H1 (cell line): ENCODE results near the gene COCH. TPM values are rescaled to one million over a fixed set of nuclear protein-coding genes. Genes with fewer than 3 reads are reported as not detected.

Experiments
- CTBP2 ChIP-seq: IDR thresholded peaks from 2 replicates; pipeline ENCODE4 v1.7.0; 2011; ENCODE audit warnings: borderline replicate concordance, mild to moderate bottlenecking, moderate library complexity, mixed read lengths, low read length; ENCODE audit not compliant: insufficient read depth, insufficient read length
- CTCF ChIP-seq, 3 experiments: IDR thresholded peaks; 1 replicate in 2 of 3; 2 replicates in 1 of 3; pipeline versions ENCODE4 v1.5.1 to v1.6.1; 2011; ENCODE audit warnings: low read length in 3 of 3, mild to moderate bottlenecking in 3 of 3, inconsistent platforms in 2 of 3, low read depth in 1 of 3, moderate library complexity in 1 of 3; ENCODE audit not compliant: insufficient read depth in 1 of 3; ENCODE audit errors: control extremely low read depth in 1 of 3
- E2F6 ChIP-seq: IDR thresholded peaks from 2 replicates; pipeline ENCODE4 v1.6.1; 2012; ENCODE audit warnings: inconsistent platforms
- GTF2F1 ChIP-seq: IDR thresholded peaks from 2 replicates; pipeline ENCODE4 v1.6.1; 2012; ENCODE audit warnings: low read depth, low read length, improper control_type of control experiment, borderline replicate concordance
- HDAC6 ChIP-seq: IDR thresholded peaks from one replicate; pipeline ENCODE4 v1.7.1; 2012; ENCODE audit warnings: low read depth, mild to moderate bottlenecking, inconsistent platforms, low read length, moderate library complexity
- JUND ChIP-seq: IDR thresholded peaks from 2 replicates; pipeline ENCODE4 v1.6.1; 2011; ENCODE audit warnings: mild to moderate bottlenecking, improper control_type of control experiment, low read length
- KDM5A ChIP-seq: fragments of 200-600 bp; IDR thresholded peaks from 2 replicates; pipeline ENCODE4 v1.7.1; 2012; ENCODE audit warnings: mild to moderate bottlenecking, low read length, inconsistent platforms, mixed read lengths
- MAFK ChIP-seq: IDR thresholded peaks from 2 replicates; pipeline ENCODE4 v1.6.1; 2012; ENCODE audit warnings: low read depth, mild to moderate bottlenecking, improper control_type of control experiment, low read length
- POLR2A ChIP-seq, 2 experiments: IDR thresholded peaks; 1 replicate in 1 of 2; 2 replicates in 1 of 2; pipeline ENCODE4 v1.6.1; 2011; ENCODE audit warnings: low read depth in 2 of 2, low read length in 2 of 2, mild to moderate bottlenecking in 2 of 2; ENCODE audit errors: control extremely low read depth in 1 of 2
- POLR2AphosphoS5 ChIP-seq: IDR thresholded peaks from 2 replicates; pipeline ENCODE4 v1.6.1; 2011; ENCODE audit warnings: low read depth, low read length
- RFX5 ChIP-seq: IDR thresholded peaks from 2 replicates; pipeline ENCODE4 v1.6.1; 2011; ENCODE audit warnings: low read depth, low read length, improper control_type of control experiment, borderline replicate concordance
- SAP30 ChIP-seq: fragments of 300-600 bp; sonication (generic); IDR thresholded peaks from 2 replicates; pipeline ENCODE4 v1.7.1; 2012; ENCODE audit warnings: low read length, moderate library complexity, mild to moderate bottlenecking, inconsistent platforms; ENCODE audit not compliant: insufficient read depth, insufficient replicate concordance
- SIRT6 ChIP-seq: IDR thresholded peaks from one replicate; pipeline ENCODE4 v1.7.1; 2012; ENCODE audit warnings: low read length, inconsistent platforms
- SP2 ChIP-seq: IDR thresholded peaks from 2 replicates; pipeline ENCODE4 v1.6.1; 2012; ENCODE audit warnings: mild to moderate bottlenecking, low read length, inconsistent platforms
- SP4 ChIP-seq: IDR thresholded peaks from 2 replicates; pipeline ENCODE4 v1.6.1; 2012; ENCODE audit warnings: low read length, inconsistent platforms
- SRF ChIP-seq: IDR thresholded peaks from 2 replicates; pipeline ENCODE4 v1.6.1; 2011; ENCODE audit warnings: mild to moderate bottlenecking, low read depth, low read length, moderate library complexity
- SUZ12 ChIP-seq: fragments of 200-600 bp; sonication (generic); IDR thresholded peaks from 2 replicates; pipeline ENCODE4 v1.6.1; 2012; ENCODE audit warnings: mild to moderate bottlenecking, inconsistent platforms, low read length, moderate library complexity, mixed read lengths
- TAF7 ChIP-seq: optimal IDR thresholded peaks from 2 replicates; pipeline ENCODE3; 2011; ENCODE audit warnings: low read depth, mild to moderate bottlenecking, inconsistent platforms, low read length, moderate library complexity, borderline replicate concordance
- TCF12 ChIP-seq: IDR thresholded peaks from 2 replicates; pipeline ENCODE4 v1.6.1; 2011; ENCODE audit warnings: low read depth, mild to moderate bottlenecking, low read length
- TEAD4 ChIP-seq: IDR thresholded peaks from 2 replicates; pipeline ENCODE4 v1.6.1; 2012; ENCODE audit warnings: low read depth, low read length, inconsistent platforms, mixed read lengths
- polyA plus RNA-seq, 7 experiments: library from polyadenylated mRNA; depleted of rRNA in 3 of 7; stranded (reverse) in 5 of 7; unstranded in 2 of 7; fragments of >200 nt in 5 of 7; fragments of 200-250 nt in 2 of 7; gene quantifications; 1 replicate in 5 of 7; 2 replicates in 1 of 7; 4 replicates in 1 of 7; pipeline versions ENCODE4 v1.2.1 to v1.2.3, GENCODE V29; 2011 to 2013; ENCODE audit warnings: missing spikeins in 2 of 7, mixed read lengths in 2 of 7
- total RNA-seq: library from RNA; stranded (reverse); fragmentation: NEBNext Ultra II Directional; extraction: Animal tissue kit (Norgen Biotek cat#: 25700); gene quantifications from 2 replicates; pipeline ENCODE4 v1.2.1, GENCODE V29; 2021
- TF ChIP-seq, protein P1 (sequence below): IDR thresholded peaks from 2 replicates; pipeline ENCODE4 v1.6.1; 2011; ENCODE audit warnings: low read depth, mild to moderate bottlenecking, low read length; ENCODE audit not compliant: insufficient read depth

The COCH gene
- total and polyA plus RNA-seq, 2 of the 8 experiments (the other 6 are each of a cell fraction or from before 2014, with no cell fraction given) = 12.9 to 30.8 TPM

- TF ChIP-seq E2F6 (peak; percentile 66; the same call in 1 of the 2 replicates), POLR2A (IDR thresholded peaks at IDR 0.05; ENCODE audit: control extremely low read depth in 1 of 2, low read depth in 2 of 2, low read length in 2 of 2) (no peak), KDM5A (no peak), TEAD4 (no peak), RFX5 (no peak), SP4 (no peak), SP2 (no peak), SAP30 (no peak), HDAC6 (no peak), GTF2F1 (no peak), SRF (no peak), MAFK (no peak), JUND (no peak), SUZ12 (peak; percentile 66), CTBP2 (no peak), SIRT6 (no peak), TCF12 (0 out of 2 replicates have a peak, but pooled peaks have one; percentile 65), POLR2AphosphoS5 (no peak), TAF7 (peak; percentile 11), CTCF (IDR thresholded peaks at IDR 0.05; ENCODE audit: control extremely low read depth in 1 of 3, insufficient read depth in 1 of 3, low read depth in 1 of 3, low read length in 3 of 3) (peak in 2 of 3 experiments; percentile 18 to 24; a peak in 2 of 4 replicates)
- TF ChIP-seq, protein P1, sequence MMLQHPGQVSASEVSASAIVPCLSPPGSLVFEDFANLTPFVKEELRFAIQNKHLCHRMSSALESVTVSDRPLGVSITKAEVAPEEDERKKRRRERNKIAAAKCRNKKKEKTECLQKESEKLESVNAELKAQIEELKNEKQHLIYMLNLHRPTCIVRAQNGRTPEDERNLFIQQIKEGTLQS = no peak
Measured at GRCh38 chr14:30874120-30874998, at the start of gene COCH (continued).
